GM12891 (cell line): ENCODE results near the gene DPAGT1.

Experiments used
- PAX5 ChIP-seq: IDR thresholded peaks from 2 replicates; pipeline ENCODE4 v1.6.1; 2011; ENCODE audit warnings: low read length, moderate library complexity, mild to moderate bottlenecking; ENCODE audit not compliant: insufficient read depth, severe bottlenecking
- POLR2A ChIP-seq: IDR thresholded peaks from 2 replicates; pipeline ENCODE4 v1.6.1; 2011; ENCODE audit warnings: low read depth, low read length, control low read depth
- POLR2AphosphoS5 ChIP-seq: IDR thresholded peaks from 2 replicates; pipeline ENCODE4 v1.6.1; 2011; ENCODE audit warnings: low read depth, low read length, control low read depth
- POU2F2 ChIP-seq: IDR thresholded peaks from 2 replicates; pipeline ENCODE4 v1.6.1; 2011; ENCODE audit warnings: low read depth, mild to moderate bottlenecking, control low read depth, low read length, moderate library complexity
- SPI1 ChIP-seq: IDR thresholded peaks from 2 replicates; pipeline ENCODE4 v1.6.1; 2011; ENCODE audit warnings: low read depth, low read length, control low read depth
- TAF1 ChIP-seq: IDR thresholded peaks from 2 replicates; pipeline ENCODE4 v1.6.1; 2011; ENCODE audit warnings: low read depth, low read length, control low read depth

DNA sequence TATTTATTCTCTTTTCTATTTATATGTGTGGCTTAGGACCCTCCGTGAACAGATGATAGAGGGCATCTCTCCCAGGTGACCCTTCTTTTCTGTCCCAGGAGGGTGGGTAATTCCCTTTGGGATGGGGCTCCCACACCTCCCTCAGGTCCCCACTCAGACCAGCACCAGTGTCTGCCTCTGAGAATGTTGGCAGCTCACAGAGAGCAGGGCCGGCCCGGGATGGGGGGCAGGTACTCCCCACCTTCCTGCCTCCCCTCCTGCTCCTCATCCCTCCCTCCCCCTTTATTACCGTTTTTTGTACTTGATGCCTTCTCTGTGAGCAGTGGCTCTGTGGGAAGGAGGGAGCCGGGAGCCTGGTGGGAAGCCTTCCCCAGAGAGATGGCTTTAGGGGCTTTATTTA is 14.9 kb upstream of the DPAGT1 start:
- TF ChIP-seq POLR2A (no peak), SPI1 (no peak), TAF1 (no peak), POLR2AphosphoS5 (no peak), PAX5 (no peak), POU2F2 (no peak)
